Activated T-helper 17 cell treated with anti-CD3 and anti-CD28 coated beads, Interleukin-2, amount 50 U/mL, for 72 hours (primary cell): ENCODE measurements around the gene RCOR3. TPM values are rescaled to one million over a fixed set of nuclear protein-coding genes. Genes with fewer than 3 reads are reported as not detected.
"Not testable (repeated sequence)": the region's sequence is repeated elsewhere in the genome, so short reads cannot be mapped to it uniquely, and the experiment has no call there.

Experiments
- ATAC-seq: fragments of 150-1000 bp; cut with Tn5 transposase; replicated peaks from 2 replicates; pipeline ENCODE4 v1.10.0; 2021; ENCODE audit warnings: mild to moderate bottlenecking, moderate library complexity
- H3K27ac Mint-ChIP-seq: one replicate; pipeline ENCODE4 v1.8.0; 2022; ENCODE audit warnings: mixed read lengths
- H3K27me3 Mint-ChIP-seq: one replicate; pipeline ENCODE4 v1.8.0; 2022; ENCODE audit warnings: mixed read lengths
- H3K36me3 Mint-ChIP-seq: one replicate; pipeline ENCODE4 v1.8.0; 2022; ENCODE audit warnings: low read depth, mild to moderate bottlenecking, mixed read lengths
- H3K4me1 Mint-ChIP-seq: one replicate; pipeline ENCODE4 v1.8.0; 2022; ENCODE audit warnings: mixed read lengths
- H3K4me3 Mint-ChIP-seq: one replicate; pipeline ENCODE4 v1.8.0; 2022; ENCODE audit warnings: mild to moderate bottlenecking, mixed read lengths
- H3K9me3 Mint-ChIP-seq: one replicate; pipeline ENCODE4 v1.8.0; 2022; ENCODE audit warnings: mixed read lengths
- total RNA-seq, 2 donors: library from RNA; stranded (reverse); gene quantifications; one replicate each; pipeline ENCODE4 v1.2.3, GENCODE V29; 2022

The RCOR3 gene
- total RNA-seq, 2 donors from 2014 or later: 33.6 to 52.1 TPM

- not testable (repeated sequence) for H3K36me3 Mint-ChIP-seq, ATAC-seq, H3K9me3 Mint-ChIP-seq, H3K4me3 Mint-ChIP-seq, H3K4me1 Mint-ChIP-seq, H3K27me3 Mint-ChIP-seq, H3K27ac Mint-ChIP-seq
These were observed 15.5 kb upstream of the RCOR3 start for GRCh38 chr1:211243639-211244038.

GRCh38 chr1:211246583-211246982 lies 12.6 kb upstream of the RCOR3 start:
- H3K27me3 Mint-ChIP-seq, ATAC-seq, H3K4me1 Mint-ChIP-seq, H3K36me3 Mint-ChIP-seq, H3K4me3 Mint-ChIP-seq, H3K9me3 Mint-ChIP-seq, H3K27ac Mint-ChIP-seq: not testable (repeated sequence)

GRCh38 chr1:211247921-211248320 lies 11.2 kb upstream of the RCOR3 start:
- H3K27ac Mint-ChIP-seq: no peak overlapping the region
- no peak for ATAC-seq
- no peak overlapping the region for H3K4me3 Mint-ChIP-seq
- H3K4me1 Mint-ChIP-seq: no peaks in the 10 kb centered on the region
- peaks cover 7% of the 10 kb centered on the region for H3K27me3 Mint-ChIP-seq
- H3K36me3 Mint-ChIP-seq: no peaks in the 10 kb centered on the region
- no peaks in the 10 kb centered on the region for H3K9me3 Mint-ChIP-seq

GRCh38 chr1:211249611-211250010 lies 9.6 kb upstream of the RCOR3 start:
- H3K27ac Mint-ChIP-seq, H3K9me3 Mint-ChIP-seq, H3K4me1 Mint-ChIP-seq, ATAC-seq, H3K4me3 Mint-ChIP-seq, H3K27me3 Mint-ChIP-seq, H3K36me3 Mint-ChIP-seq: not testable (repeated sequence)

DNA sequence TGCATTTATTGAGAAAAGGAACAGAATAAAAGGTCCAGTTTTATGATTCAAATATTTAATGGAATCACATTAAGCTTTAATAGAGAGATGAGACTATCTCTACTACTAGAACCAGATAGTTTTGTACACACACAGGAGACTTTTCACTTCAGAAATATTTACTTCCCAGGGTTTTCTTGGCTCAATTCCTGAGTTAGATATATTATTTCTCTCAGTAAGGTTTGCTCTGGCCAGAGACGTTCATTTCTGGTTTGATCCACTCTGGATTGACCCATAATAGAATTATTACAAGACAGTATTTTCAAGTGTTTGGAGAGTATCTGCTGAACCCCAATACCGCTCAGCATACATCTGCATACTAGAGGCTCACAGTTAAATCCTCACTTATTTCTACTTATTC lies 1.3 kb upstream of the RCOR3 start:
- no peaks in the 10 kb centered on the region for H3K27me3 Mint-ChIP-seq
- H3K4me3 Mint-ChIP-seq: peak overlapping the region; percentile 92
- ATAC-seq: no peak
- no peaks in the 10 kb centered on the region for H3K9me3 Mint-ChIP-seq
- H3K27ac Mint-ChIP-seq: peak overlapping the region; percentile 94
- peaks cover 17% of the 10 kb centered on the region for H3K36me3 Mint-ChIP-seq
- H3K4me1 Mint-ChIP-seq: no peaks in the 10 kb centered on the region

DNA sequence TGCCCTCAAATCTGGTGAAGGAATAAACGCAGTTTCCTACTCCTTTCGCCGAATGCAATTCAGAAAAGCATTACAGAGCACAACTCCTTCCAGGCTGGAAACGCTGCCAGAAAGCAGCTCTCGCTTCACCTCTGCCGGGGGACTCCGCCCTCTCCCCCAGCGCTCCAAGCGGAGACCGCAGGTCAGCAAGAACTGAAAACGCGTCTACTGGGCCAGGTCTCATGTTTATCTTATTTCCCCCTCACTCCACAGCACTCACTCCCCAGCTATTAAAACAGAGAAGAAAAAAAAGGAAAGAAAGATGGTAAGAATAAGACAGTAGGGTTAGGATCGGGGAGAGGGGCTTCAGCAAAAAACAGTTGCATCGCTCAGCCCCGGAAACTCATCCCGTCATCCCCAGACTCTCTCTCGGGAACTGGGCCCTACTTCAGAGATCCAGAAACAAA lies 833 bp upstream of the RCOR3 start:
- ATAC-seq: peak; percentile 14
- Mint-ChIP-seq H3K27ac (peak overlapping the region; percentile 94), H3K4me3 (peak overlapping the region; percentile 92), H3K27me3 (no peaks in the 10 kb centered on the region), H3K36me3 (peaks cover 17% of the 10 kb centered on the region), H3K9me3 (no peaks in the 10 kb centered on the region), H3K4me1 (no peaks in the 10 kb centered on the region)

- Mint-ChIP-seq H3K9me3 (no peaks in the 10 kb centered on the region), H3K36me3 (peaks cover 27% of the 10 kb centered on the region), H3K4me1 (no peaks in the 10 kb centered on the region), H3K27ac (peak overlapping the region; percentile 68), H3K4me3 (peak overlapping the region; percentile 92), H3K27me3 (no peaks in the 10 kb centered on the region)
- ATAC-seq: peak; percentile 15
These were observed 516 bp downstream of the RCOR3 start for GRCh38 chr1:211259638-211260126.

GRCh38 chr1:211260141-211261107 lies 1.3 kb downstream of the RCOR3 start:
- H3K4me3 Mint-ChIP-seq: peak overlapping the region; percentile 92
- peak overlapping the region; percentile 68 for H3K27ac Mint-ChIP-seq
- peak; percentile 54 for ATAC-seq
- H3K27me3 Mint-ChIP-seq: no peaks in the 10 kb centered on the region
- no peaks in the 10 kb centered on the region for H3K4me1 Mint-ChIP-seq
- H3K36me3 Mint-ChIP-seq: peaks cover 27% of the 10 kb centered on the region
- H3K9me3 Mint-ChIP-seq: no peaks in the 10 kb centered on the region

DNA sequence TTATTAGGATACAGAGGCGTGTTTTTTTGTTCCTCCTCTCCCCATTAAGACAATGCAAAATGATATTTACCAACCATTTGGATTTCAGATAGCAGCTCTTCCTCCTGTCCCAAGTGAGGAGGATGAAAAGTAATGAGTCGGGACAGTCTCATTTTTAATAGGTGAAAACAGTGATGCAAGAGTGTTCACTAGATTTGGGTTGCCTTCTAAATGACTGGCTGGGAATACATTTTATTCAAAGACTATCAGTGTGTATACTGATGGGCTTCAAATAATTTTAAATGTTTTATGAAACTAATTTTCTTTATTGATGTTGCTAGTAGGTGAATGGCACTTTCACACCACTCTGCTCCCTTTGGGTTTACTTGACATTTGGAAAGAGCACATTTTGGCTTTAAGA lies 2.1 kb downstream of the RCOR3 start:
- ATAC-seq: no peak
- Mint-ChIP-seq H3K36me3 (peaks cover 35% of the 10 kb centered on the region), H3K27me3 (no peaks in the 10 kb centered on the region), H3K27ac (peak overlapping the region; percentile 68), H3K4me3 (peak overlapping the region; percentile 92), H3K4me1 (peaks cover 4% of the 10 kb centered on the region), H3K9me3 (no peaks in the 10 kb centered on the region)

DNA sequence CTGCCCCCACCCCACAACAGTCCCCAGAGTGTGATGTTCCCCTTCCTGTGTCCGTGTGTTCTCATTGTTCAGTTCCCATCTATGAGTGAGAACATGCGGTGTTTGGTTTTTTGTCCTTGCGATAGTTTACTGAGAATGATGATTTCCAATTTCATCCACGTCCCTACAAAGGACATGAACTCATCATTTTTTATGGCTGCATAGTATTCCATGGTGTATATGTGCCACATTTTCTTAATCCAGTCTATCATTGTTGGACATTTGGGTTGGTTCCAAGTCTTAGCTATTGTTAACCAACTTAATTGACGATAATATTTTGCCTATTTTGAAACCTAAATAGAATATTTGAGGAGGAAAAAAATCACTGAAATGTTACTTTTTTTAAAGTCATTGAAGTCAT lies 3.9 kb downstream of the RCOR3 start:
- H3K9me3 Mint-ChIP-seq, H3K27me3 Mint-ChIP-seq, H3K4me1 Mint-ChIP-seq, H3K27ac Mint-ChIP-seq, ATAC-seq, H3K4me3 Mint-ChIP-seq: not testable (repeated sequence)
- H3K36me3 Mint-ChIP-seq: peaks cover 51% of the 10 kb centered on the region

DNA sequence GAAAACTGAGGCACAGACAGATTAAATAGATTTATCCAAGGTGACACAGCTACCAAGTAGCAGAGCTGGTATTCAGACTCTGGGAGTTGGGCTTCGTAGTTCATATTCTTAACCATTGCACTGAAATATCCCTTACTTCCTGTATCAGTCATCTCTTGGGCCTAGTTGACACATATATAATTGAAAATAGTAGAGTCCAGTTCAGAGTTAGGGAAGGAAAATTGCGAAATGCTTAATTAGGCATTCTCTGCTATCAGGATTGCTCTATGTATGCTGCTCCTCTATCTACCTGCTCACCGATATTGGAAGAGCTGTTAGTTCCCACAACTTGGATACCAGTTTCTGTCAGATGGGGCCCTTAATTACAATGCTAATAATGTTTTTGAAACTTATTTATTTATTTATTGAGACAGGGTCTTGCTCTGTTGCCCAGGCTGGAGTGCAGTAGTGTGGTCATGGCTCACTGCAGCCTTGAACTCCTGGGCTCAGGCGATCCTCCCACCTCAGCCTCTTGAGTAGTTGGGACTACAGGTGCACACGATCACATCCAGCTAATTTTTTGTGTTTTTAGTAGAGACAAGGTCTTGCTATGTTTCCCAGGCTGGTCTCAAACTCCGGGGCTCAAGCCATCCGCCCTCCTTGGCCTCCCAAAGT lies 8.2 kb downstream of the RCOR3 start:
- Mint-ChIP-seq H3K9me3 (no peaks in the 10 kb centered on the region), H3K4me1 (peaks cover 4% of the 10 kb centered on the region), H3K4me3 (no peak overlapping the region), H3K27me3 (no peaks in the 10 kb centered on the region), H3K27ac (no peak overlapping the region), H3K36me3 (peaks cover 54% of the 10 kb centered on the region)
- no peak for ATAC-seq

GRCh38 chr1:211279340-211279739 lies 20.2 kb downstream of the RCOR3 start:
- H3K4me3 Mint-ChIP-seq: no peak overlapping the region
- no peak overlapping the region for H3K27ac Mint-ChIP-seq
- H3K9me3 Mint-ChIP-seq: no peaks in the 10 kb centered on the region
- H3K4me1 Mint-ChIP-seq: no peaks in the 10 kb centered on the region
- no peaks in the 10 kb centered on the region for H3K27me3 Mint-ChIP-seq
- ATAC-seq: peak; percentile 38
- H3K36me3 Mint-ChIP-seq: peaks cover 46% of the 10 kb centered on the region

- H3K4me3 Mint-ChIP-seq: no peak overlapping the region
- peaks cover 53% of the 10 kb centered on the region for H3K36me3 Mint-ChIP-seq
- ATAC-seq: peak; percentile 95
- no peaks in the 10 kb centered on the region for H3K27me3 Mint-ChIP-seq
- H3K9me3 Mint-ChIP-seq: no peaks in the 10 kb centered on the region
- no peaks in the 10 kb centered on the region for H3K4me1 Mint-ChIP-seq
- no peak overlapping the region for H3K27ac Mint-ChIP-seq
These were observed 21.7 kb downstream of the RCOR3 start for GRCh38 chr1:211280910-211281309.

GRCh38 chr1:211281320-211282022 lies 22.3 kb downstream of the RCOR3 start:
- H3K36me3 Mint-ChIP-seq: peaks cover 55% of the 10 kb centered on the region
- no peak overlapping the region for H3K4me3 Mint-ChIP-seq
- H3K27me3 Mint-ChIP-seq: no peaks in the 10 kb centered on the region
- H3K9me3 Mint-ChIP-seq: no peaks in the 10 kb centered on the region
- ATAC-seq: peak; percentile 45
- H3K27ac Mint-ChIP-seq: no peak overlapping the region
- H3K4me1 Mint-ChIP-seq: no peaks in the 10 kb centered on the region
